Measurements from ENCODE around the gene GPSM1.

GPSM1 gene

GRCh38 chr9:136335296-136336155 lies 8.2 kb downstream of the GPSM1 start:
- no peak for DNase-seq

GRCh38 chr9:136336156-136336870 lies 9.0 kb downstream of the GPSM1 start:
- no peak for DNase-seq

- DNase-seq, result no peak
These were observed 9.5 kb downstream of the GPSM1 start for GRCh38 chr9:136336881-136337280.

GRCh38 chr9:136337416-136338395 lies 10.4 kb downstream of the GPSM1 start:
- DNase-seq, result no peak

- no peak for DNase-seq
These were observed 11.2 kb downstream of the GPSM1 start for GRCh38 chr9:136338511-136338910.

- DNase-seq, result no peak
These were observed 12.0 kb downstream of the GPSM1 start for GRCh38 chr9:136339173-136339957.

- DNase-seq, result no peak
These were observed 12.6 kb downstream of the GPSM1 start for GRCh38 chr9:136339958-136340310.

GRCh38 chr9:136340356-136341041 lies 13.2 kb downstream of the GPSM1 start:
- DNase-seq, result no peak

GRCh38 chr9:136341042-136341655 lies 13.8 kb downstream of the GPSM1 start:
- DNase-seq, result no peak

GRCh38 chr9:136341769-136342168 lies 14.4 kb downstream of the GPSM1 start:
- DNase-seq, result no peak

- no peak for DNase-seq
These were observed 15.1 kb downstream of the GPSM1 start for GRCh38 chr9:136342181-136343120.

GRCh38 chr9:136343121-136343883 lies 16.0 kb downstream of the GPSM1 start:
- DNase-seq, result no peak

- no peak for DNase-seq
These were observed 16.5 kb downstream of the GPSM1 start for GRCh38 chr9:136343884-136344269.

- no peak for DNase-seq
These were observed 17.4 kb downstream of the GPSM1 start for GRCh38 chr9:136344544-136345280.

- no peak for DNase-seq
These were observed 18.2 kb downstream of the GPSM1 start for GRCh38 chr9:136345281-136346156.

GRCh38 chr9:136346157-136346481 lies 18.8 kb downstream of the GPSM1 start:
- no peak for DNase-seq

GRCh38 chr9:136346927-136347465 lies 19.7 kb downstream of the GPSM1 start:
- DNase-seq, result no peak
